ENCODE measurements around the gene DHRS1. TPM values are rescaled to one million over a fixed set of nuclear protein-coding genes. Genes with fewer than 3 reads are reported as not detected.
"Not testable (repeated sequence)": the region's sequence is repeated elsewhere in the genome, so short reads cannot be mapped to it uniquely, and the experiment has no call there.

The DHRS1 gene
- total RNA-seq, 2 experiments from 2014 or later = 7.8 to 9.0 TPM

DNA sequence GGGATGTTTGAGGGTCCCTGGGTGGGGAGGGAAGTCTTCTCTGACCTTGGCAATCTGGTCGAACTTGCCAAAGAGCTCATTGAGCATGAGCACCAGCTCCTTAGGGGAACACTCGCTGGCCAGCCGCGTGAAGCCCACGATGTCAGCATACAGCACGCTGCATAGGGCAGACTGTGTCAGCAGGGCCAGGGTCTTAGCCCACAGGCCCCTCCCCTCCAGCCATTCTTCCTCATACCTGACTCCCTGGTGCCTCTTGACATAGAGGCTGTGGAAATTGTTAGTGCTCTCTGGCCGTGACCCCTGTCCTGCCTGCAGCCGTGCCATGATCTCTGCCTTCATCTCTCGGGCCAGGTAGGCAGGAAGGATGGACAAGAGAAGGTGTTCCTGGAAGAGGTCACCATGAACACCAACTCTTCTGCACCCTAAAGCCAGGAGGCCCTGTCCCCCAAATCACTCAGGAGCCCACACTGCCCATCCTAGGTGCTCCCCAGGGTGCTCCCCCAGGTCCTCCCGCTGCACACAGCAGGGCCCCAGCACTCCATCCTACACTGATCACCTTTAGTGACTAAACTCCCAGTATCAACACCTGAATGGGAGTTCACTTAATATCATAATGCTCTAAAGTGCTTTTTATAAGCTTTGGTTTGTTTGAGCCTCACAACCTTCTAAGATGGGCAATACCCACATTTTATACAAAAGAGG is 31.5 kb upstream of the DHRS1 start:
- ChIA-PET CTCF (interaction anchor here (0.7 to 17.7 kb wide), 8 partner anchors 9 to 110 kb away, joined by 3 to 334 read pairs (median 5); partner anchors contain the start of genes CBLN3, CIDEB, KHNYN and LTB4R), POLR2A (no interaction called here)

DNA sequence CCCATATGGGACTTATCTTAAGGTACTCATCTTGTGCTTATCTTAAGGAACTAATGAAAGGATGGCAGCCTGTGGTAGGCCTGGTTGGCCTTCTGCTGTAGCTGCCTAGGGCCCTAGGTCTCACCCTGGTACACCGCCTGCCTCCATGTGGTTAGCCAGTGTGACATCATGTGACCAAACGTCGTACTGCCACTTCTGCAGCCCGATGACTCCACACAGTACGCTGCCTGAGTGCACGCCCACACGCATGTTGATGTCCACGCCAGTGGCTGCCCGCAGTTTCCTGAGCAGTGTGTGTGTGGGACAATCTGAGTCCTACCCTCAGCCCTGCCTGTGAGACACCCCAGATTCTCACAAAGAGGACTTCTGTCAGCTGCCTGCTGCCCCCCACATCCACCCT is 30.2 kb upstream of the DHRS1 start:
- CTCF ChIA-PET = interaction anchor here (1.4 to 17.7 kb wide), 3 partner anchors 10 to 103 kb away, joined by 4 to 334 read pairs (median 8); partner anchors contain the start of genes CBLN3, DHRS1, KHNYN and NOP9
- POLR2A ChIA-PET = interaction anchor here (1.3 kb wide), 1 partner anchor 20 kb away, joined by 3 read pairs; the partner anchor contains the start of gene LTB4R2

DNA sequence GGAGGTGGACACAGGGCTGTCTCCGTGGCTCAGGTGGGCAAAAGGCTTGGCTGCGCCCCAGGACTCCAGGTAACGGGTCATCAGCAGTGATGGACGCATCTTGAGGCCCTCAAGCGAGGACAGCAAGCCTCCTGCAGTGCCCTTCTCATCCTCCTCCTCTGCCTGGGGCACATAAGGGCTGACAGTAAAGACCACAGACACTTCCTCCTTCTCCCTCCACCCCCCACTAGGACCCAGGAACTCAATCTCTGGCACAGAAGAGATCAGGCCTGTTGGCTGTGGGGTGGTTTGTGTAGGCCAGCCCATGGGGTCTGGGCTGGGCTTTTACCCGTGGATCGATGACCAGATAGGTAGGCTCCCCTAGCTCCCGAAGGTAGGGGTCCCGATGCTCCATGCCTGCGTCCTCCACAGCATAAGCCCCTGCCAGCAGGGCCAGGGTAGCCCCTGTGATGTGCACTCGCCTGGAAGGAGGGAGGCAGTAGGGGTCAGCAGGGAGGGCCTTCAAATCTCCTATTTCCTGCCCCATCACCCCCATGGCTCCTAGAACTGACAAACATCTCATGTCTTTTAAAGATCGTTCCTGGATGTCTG is 29.6 kb upstream of the DHRS1 start:
- POLR2A ChIA-PET = interaction anchor here (1.3 kb wide), 1 partner anchor 19 kb away, joined by 3 read pairs; the partner anchor contains the start of gene LTB4R2

DNA sequence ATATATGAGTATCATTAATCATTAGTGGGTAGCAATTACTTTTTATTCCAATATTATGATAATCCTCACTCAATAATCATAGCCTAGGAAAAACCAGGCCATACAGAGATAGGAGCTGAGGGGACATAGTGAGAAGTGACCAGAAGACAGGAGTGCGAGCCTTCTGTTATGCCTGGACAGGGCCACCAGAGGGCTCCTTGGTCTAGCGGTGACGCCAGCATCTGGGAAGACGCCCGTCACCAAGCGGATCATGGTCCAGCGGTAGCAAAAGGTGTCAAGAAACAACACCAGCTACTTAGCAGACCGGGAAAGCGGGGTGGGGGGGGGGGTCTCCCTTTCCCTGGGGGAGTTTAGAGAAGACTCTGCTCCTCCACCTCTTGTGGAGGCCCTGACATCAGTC is 28.3 kb upstream of the DHRS1 start:
- CTCF ChIA-PET = interaction anchor here (1.2 to 17.7 kb wide), 4 partner anchors 9 to 105 kb away, joined by 3 to 334 read pairs (median 6); partner anchors contain the start of genes CBLN3, DHRS1, KHNYN and NOP9
- POLR2A ChIA-PET = not testable (repeated sequence)

More for the DNA sequence above, 29.6 kb upstream of the DHRS1 start:
- CTCF ChIA-PET = interaction anchor here (1.4 to 17.7 kb wide), 3 partner anchors 11 to 104 kb away, joined by 4 to 334 read pairs (median 8); partner anchors contain the start of genes CBLN3, DHRS1, KHNYN and NOP9

DNA sequence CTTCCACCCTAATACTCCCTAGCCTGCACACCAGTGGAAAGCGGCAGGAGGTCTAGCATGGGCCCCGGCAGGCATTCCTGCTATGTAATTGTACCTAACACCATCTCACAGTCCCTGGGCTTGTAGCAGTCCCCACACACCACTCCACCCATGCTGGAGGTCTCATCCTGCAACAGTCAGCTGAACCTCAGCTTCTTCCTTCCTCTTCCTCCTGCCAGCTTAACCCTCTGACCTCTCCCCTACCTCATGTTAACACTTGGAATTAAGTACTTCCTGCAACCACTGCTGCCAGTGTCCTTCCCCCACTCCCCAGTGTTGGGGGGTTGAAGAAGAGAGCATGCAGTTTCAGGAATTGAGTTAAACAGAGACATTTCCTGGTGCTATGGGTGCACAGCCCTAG is 27.7 kb upstream of the DHRS1 start:
- ChIA-PET POLR2A (no interaction called here), CTCF (interaction anchor here (0.6 to 17.7 kb wide), 4 partner anchors 10 to 106 kb away, joined by 4 to 334 read pairs (median 4); partner anchors contain the start of genes CBLN3, KHNYN and LTB4R2)

DNA sequence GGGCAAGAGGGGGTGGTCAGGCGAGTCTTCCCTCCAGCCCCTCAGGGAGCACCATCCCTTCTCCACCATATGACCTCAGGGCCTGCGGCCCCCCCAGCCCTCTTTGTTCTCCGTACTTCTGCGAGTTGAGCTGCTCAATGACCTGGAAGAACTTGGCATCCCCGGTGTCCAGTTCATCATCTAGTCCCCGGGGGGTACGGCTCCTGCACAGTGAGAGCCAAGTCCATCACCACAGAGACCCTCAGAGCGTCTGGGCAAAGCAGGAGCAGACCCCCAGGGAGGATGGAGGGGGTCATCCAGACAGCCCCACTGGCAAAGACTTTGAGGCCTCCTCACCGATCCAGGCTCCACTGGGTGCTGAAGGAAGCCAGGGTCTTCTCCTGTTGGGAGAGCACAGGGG is 26.4 kb upstream of the DHRS1 start:
- CTCF ChIA-PET = interaction anchor here (1.2 to 17.7 kb wide), 2 partner anchors 10 to 107 kb away, joined by 4 to 334 read pairs; partner anchors contain the start of genes CBLN3 and KHNYN
- POLR2A ChIA-PET = interaction anchor here (0.6 kb wide), 2 partner anchors 14 to 74 kb away, joined by 3 to 6 read pairs; no protein-coding TSS in a partner anchor

DNA sequence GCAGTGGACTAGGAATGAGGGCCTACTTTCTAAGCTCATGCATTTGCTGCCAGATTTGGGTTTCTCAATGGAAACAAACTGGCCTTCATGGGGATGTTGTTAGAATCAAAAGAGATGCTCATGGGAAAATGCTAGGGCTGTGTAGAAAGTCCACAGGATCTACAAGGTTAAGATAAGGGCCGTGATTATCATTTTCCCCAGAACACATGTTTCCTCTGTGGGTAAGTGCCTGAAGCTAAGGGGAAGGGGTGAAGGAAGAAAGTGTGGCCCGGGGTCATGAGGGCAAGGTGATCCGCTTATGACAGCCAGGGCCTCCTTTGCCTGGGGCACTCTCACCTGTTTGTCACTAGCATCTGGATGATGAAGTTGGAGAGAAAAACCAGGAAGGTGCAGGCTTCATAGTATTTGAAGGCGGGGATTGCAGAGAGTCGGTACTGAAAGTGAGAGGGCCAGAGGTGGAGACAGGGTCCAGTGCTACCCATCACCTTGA is 25.5 kb upstream of the DHRS1 start:
- POLR2A ChIA-PET = no interaction called here
- CTCF ChIA-PET = interaction anchor here (1.0 to 17.7 kb wide), 3 partner anchors 9 to 108 kb away, joined by 3 to 334 read pairs (median 4); partner anchors contain the start of genes CBLN3 and KHNYN

DNA sequence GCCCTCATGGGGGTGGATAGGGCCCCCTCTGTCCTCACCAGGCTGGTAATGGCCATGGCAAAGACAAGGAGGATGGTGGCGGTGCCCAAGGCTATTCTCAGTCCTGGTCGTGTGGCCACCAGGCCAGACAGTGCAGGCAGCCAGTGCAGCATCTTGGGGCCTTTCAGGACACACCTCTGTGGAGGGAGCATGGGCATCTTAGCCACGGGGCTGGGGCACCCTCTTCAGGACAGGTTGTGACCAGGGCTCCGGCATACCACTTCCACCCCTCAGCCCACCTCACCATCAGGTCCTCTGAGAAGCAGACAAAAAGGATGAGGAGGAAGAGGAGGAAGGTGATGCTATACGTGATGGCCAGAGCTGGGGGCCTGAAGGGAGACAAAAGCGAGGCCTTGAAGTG is 24.4 kb upstream of the DHRS1 start:
- ChIA-PET POLR2A (no interaction called here), CTCF (interaction anchor here (1.0 to 17.7 kb wide), 3 partner anchors 10 to 109 kb away, joined by 3 to 334 read pairs (median 5); partner anchors contain the start of genes CBLN3 and KHNYN)

DNA sequence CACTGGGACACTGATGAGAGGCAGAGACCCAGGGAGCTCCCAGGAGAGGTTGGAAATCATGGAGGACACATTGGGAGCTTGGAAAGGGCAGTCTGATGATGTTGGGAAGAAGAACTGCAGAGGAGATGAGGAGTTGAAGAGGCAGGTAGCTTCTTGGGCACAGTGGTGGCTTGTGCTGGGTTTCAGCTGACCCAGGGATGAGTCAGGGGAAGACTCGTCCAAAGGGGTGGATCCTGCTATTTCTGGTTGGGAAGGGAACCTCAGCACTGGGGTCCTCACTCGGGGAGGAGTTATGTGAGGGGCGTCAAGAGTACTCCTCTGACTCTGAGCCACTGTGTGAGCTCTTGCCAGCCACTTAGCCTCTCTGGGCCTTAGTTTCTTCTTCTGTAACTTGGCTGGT is 23.8 kb upstream of the DHRS1 start:
- ChIA-PET CTCF (interaction anchor here (1.2 to 1.7 kb wide), 2 partner anchors 8 to 11 kb away, joined by 4 to 5 read pairs; no protein-coding TSS in a partner anchor), POLR2A (no interaction called here)

DNA sequence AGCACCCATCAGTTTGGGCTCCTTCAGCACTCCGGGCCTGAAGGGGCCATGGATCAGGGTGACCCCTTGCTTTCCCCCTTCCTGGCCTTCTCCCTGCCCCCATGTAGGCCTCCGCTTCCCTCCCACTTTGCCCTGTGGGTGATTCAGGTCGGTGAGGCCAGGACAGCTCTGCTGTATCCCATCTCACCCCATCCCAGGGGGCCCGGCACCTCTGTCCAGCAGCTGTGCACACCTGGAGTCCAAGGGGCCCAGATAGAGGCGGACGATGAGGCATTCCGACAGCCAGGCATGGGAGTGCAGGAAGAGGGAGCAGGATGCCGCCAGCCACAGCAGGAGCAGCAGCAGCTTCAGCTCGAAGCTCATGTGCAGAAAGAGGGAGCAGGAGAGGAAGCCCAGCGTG is 23.1 kb upstream of the DHRS1 start:
- POLR2A ChIA-PET = interaction anchor here (0.8 kb wide), 1 partner anchor 109 kb away, joined by 3 read pairs; no protein-coding TSS in a partner anchor
- CTCF ChIA-PET = interaction anchor here (1.2 to 1.7 kb wide), 4 partner anchors 9 to 13 kb away, joined by 3 to 5 read pairs (median 4); partner anchors contain the start of gene LTB4R2

DNA sequence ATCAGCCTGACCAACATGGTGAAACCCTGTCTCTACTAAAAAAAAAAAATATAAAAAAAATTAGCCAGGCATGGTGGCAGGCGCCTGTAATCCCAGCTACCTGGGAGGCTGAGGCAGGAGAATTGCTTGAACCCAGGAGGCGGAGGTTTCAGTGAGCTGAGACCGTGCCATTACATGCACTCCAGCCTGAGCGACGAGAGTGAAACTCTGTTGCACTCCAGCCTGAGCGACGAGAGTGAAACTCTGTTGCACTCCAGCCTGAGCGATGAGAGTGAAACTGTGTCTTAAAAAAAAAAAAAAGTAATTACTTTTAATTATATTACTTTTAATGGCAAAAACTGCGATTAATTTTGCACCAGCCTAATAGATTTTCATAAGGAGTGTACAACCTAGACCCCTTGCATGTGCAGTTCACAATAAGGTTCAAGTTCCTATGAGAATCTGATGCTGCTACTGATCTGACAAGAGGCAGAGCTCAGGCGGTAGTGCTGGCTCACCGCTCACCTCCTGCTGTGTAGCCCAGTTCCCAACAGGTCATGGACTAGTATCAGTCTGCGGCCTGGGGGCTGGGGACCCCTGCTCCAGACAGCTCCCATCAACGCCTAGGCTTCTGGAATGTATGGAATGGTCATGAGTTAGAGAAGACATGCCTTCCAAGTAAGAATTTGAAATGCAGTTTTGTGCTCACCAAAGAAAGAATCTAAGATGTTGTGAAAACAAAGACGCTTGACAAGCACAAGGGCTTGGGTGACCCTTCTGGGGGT is 21.8 kb upstream of the DHRS1 start:
- ChIA-PET CTCF (interaction anchor here (1.5 to 2.3 kb wide), 4 partner anchors 10 to 13 kb away, joined by 3 to 6 read pairs (median 4); partner anchors contain the start of gene LTB4R2), POLR2A (interaction anchor here (0.8 kb wide), 1 partner anchor 110 kb away, joined by 3 read pairs; no protein-coding TSS in a partner anchor)

DNA sequence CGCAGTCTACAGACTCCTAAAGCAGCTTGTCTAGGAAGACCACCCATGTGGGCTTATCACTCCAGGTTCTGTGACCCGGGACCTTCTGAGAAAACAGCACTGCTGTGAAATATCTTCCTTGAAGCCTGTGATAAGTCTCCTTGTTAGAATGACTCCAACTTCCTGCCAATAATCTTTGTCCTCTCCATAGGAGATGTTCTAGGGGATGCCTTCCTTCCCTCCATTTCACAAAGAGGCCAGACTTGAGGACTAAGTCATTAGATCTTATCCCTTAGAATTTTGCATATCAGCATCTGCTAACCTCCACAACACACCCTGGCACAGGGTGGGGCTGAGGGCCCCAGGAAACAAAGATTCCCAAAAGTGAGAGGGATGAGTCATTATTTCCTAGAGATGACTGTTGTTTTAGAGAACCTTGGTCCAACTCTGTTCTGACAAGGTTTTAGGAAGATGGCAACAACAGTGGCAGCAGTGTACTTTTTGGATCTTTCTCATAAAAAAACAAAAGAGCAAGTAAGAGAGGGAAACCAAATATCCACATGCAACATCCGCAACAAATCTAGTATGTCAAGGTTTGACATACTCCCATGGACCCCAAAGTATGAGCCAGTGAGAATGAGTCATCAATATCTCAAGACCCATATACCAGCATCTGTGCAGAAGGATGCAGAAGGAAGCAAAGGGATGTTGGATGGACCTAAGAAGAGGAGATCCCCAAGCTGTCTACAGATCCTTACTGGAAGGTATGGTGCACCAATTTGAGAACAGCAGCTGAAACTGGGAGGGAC is 17.8 kb upstream of the DHRS1 start:
- POLR2A ChIA-PET = no interaction called here
- CTCF ChIA-PET = interaction anchor here (1.7 kb wide), 1 partner anchor 8 kb away, joined by 4 read pairs; no protein-coding TSS in a partner anchor

DNA sequence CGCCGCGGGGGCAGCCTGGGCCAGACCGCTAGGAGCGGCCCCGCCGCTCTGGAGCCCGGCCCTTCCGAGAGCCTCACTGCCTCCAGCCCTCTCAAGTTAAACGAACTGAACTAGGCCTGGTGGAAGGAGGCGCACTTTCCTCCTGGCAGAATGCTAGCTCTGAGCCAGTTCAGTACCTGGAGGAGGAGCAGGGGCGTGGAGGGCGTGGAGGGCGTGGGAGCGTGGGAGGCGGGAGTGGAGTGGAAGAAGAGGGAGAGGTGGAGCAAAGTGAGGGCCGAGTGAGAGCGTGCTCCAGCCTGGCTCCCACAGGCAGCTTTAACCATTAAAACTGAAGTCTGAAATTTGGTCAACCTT is 17.0 kb upstream of the DHRS1 start:
- ChIA-PET POLR2A (no interaction called here), CTCF (interaction anchor here (1.7 kb wide), 1 partner anchor 9 kb away, joined by 4 read pairs; no protein-coding TSS in a partner anchor)

DNA sequence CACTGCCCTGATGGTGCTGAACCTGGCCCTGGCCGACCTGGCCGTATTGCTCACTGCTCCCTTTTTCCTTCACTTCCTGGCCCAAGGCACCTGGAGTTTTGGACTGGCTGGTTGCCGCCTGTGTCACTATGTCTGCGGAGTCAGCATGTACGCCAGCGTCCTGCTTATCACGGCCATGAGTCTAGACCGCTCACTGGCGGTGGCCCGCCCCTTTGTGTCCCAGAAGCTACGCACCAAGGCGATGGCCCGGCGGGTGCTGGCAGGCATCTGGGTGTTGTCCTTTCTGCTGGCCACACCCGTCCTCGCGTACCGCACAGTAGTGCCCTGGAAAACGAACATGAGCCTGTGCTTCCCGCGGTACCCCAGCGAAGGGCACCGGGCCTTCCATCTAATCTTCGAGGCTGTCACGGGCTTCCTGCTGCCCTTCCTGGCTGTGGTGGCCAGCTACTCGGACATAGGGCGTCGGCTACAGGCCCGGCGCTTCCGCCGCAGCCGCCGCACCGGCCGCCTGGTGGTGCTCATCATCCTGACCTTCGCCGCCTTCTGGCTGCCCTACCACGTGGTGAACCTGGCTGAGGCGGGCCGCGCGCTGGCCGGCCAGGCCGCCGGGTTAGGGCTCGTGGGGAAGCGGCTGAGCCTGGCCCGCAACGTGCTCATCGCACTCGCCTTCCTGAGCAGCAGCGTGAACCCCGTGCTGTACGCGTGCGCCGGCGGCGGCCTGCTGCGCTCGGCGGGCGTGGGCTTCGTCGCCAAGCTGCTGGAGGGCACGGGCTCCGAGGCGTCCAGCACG is 16.4 kb upstream of the DHRS1 start:
- POLR2A ChIA-PET = no interaction called here
- CTCF ChIA-PET = interaction anchor here (0.8 to 1.7 kb wide), 2 partner anchors 9 to 18 kb away, joined by 3 to 4 read pairs; no protein-coding TSS in a partner anchor

DNA sequence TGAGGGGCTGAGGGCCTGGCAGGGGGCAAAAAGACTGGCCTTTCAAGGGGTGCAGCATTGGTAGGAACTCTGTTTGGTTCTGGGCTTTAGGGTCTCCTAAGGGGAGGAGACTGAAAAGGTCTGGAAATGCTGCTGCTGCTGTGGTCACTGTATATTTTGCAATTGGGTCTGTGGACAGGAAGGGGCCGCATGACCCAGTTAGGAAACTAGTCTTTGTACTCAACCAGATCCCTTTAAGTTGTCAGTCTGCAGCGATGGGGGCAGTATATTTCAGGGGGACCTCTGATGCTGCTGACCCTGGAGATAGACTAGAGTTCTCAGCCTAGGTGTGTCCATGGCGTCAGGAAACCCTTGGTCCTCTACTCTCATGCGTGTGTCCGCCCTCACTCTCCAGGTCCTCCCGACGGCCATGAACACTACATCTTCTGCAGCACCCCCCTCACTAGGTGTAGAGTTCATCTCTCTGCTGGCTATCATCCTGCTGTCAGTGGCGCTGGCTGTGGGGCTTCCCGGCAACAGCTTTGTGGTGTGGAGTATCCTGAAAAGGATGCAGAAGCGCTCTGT is 15.7 kb upstream of the DHRS1 start:
- POLR2A ChIA-PET = no interaction called here

DNA sequence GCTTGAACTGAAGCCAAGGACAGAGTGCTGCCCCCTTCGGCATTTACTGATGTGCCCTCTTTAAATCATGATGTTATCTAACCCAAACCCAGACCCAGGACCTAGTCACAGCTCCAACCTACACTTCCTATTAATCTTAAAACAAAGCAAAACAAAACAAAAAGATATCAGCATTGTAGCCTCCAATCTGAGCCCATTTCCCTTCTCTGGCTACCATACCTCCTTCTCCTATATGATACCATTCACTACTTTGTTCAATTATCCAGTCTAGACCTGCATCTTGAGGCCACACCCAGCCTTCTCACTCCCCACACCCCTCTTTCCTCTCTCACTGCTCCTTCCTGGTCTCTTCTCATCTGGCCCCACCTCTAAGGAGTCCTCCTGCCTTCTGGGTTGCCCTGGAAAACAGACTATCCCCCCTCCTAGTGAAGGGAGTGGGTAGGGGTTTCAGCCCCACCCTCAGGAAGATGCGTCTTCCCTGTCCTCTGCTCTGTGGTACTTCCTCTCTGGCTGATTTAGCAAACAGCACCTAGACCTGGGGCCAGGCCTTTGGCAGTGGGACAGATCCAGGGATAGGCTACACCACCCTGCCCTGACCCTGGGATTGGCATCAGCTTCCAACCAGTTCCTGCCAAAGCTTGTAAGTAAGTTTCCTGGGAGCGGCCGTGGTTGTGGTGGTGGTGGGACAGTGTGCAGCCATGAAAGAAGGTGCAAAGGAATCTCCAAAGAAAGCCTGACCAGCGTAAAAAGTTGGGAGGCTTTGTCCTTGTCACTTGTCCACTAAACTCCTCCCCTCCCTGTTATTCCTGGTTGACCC is 15.0 kb upstream of the DHRS1 start:
- ChIA-PET POLR2A (no interaction called here), CTCF (interaction anchor here (1.3 to 8.6 kb wide), 4 partner anchors 11 to 33 kb away, joined by 3 to 57 read pairs (median 4); partner anchors contain the start of gene ADCY4)

More for the DNA sequence above, 15.7 kb upstream of the DHRS1 start:
- CTCF ChIA-PET = interaction anchor here (0.8 to 1.7 kb wide), 2 partner anchors 10 to 18 kb away, joined by 3 to 4 read pairs; no protein-coding TSS in a partner anchor

Measured in activated CD8-positive, alpha-beta memory T cell treated with anti-CD3 and anti-CD28 coated beads for 36 hours (primary cell).